ENCODE measurements around the gene ZSCAN12. TPM values are rescaled to one million over a fixed set of nuclear protein-coding genes. Genes with fewer than 3 reads are reported as not detected.

Gene ZSCAN12
- total and polyA plus RNA-seq, 10 of the 15 experiments (the other 5 are each of a cell fraction or from before 2014, with no cell fraction given): 1.2 to 12.2 (median 7.4) TPM

GRCh38 chr6:28399350-28400121 is at the start of gene ZSCAN12 (continued):
- TF ChIP-seq MEF2A (IDR thresholded peaks at IDR 0.05; ENCODE audit: insufficient read depth, low read depth, low read length) (peak; percentile 39; the same call in 1 of the 2 replicates), HSF1 (IDR thresholded peaks at IDR 0.05; ENCODE audit: low read depth, low read length) (0 out of 2 replicates have a peak, but pooled peaks have one; percentile 58), POLR2AphosphoS5 (IDR thresholded peaks at IDR 0.05; ENCODE audit: low read length) (peak; percentile 92), RAD21 (IDR thresholded peaks at IDR 0.05; ENCODE audit: insufficient read depth, low read depth, low read length) (peak; percentile 25; the same call in 1 of the 2 replicates)

- Histone ChIP-seq H3K27ac (ENCODE audit: control insufficient read depth, insufficient read depth) (no peak overlapping the region), H3K9ac (ENCODE audit: control insufficient read depth, insufficient read depth, low read length) (no peak overlapping the region), H4K20me1 (ENCODE audit: control insufficient read depth, insufficient read depth) (no peaks in the 10 kb centered on the region), H3K36me3 (ENCODE audit: control insufficient read depth in 2 of 2, insufficient read depth in 2 of 2, low read length in 1 of 2) (no peaks in the 10 kb centered on the region), H3K4me2 (ENCODE audit: control insufficient read depth, insufficient read depth) (no peak overlapping the region), H3K4me3 (no peak overlapping the region), H3K27me3 (replicated peaks in 1 of 2; ENCODE audit: control insufficient read depth in 2 of 2, insufficient read depth in 2 of 2, low read length in 1 of 2) (peaks cover 0 to 2% of the 10 kb centered on the region in 2 experiments; a peak in 1 of 4 replicates), H3K4me1 (ENCODE audit: control insufficient read depth, insufficient read depth, low read length) (no peaks in the 10 kb centered on the region), H3K9me3 (replicated peaks; ENCODE audit: control insufficient read depth, insufficient read depth, low read length) (peaks cover 2% of the 10 kb centered on the region; the same call in 2 of the 3 replicates), H3K79me2 (ENCODE audit: control insufficient read depth, insufficient read depth, low read length) (no peaks in the 10 kb centered on the region), H2AFZ (ENCODE audit: control insufficient read depth, low read depth, low read length) (no peak overlapping the region)
- intact Hi-C loops (cut with micrococcal nuclease; ENCODE audit: unreplicated experiment) (no loop called here), in situ Hi-C loops (cut with MboI) (no loop called here)
- ATAC-seq (no peak), DNase-seq (ENCODE audit: low read depth, low spot score) (no peak), FAIRE-seq (no peak)
- ChIA-PET RAD21 (ENCODE audit: unreplicated experiment) (no interaction called here), SMC1A (ENCODE audit: uncharacterized antibody, unreplicated experiment) (interaction anchor here (0.9 to 1.5 kb wide), 2 partner anchors 111 to 279 kb away, joined by 3 to 4 read pairs; no protein-coding TSS in a partner anchor), CTCF (interaction anchor here (0.6 kb wide), 1 partner anchor 64 kb away, joined by 3 read pairs; no protein-coding TSS in a partner anchor), POLR2A (interaction anchor here (0.6 kb wide), 1 partner anchor 268 kb away, joined by 3 read pairs; no protein-coding TSS in a partner anchor)
- no TSS peak for BruUV-seq (replicated peaks)
- 50% methylated on average over 1 of the region's 1 CpG for WGBS (ENCODE audit: insufficient coverage, insufficient replicate concordance, low lambda C conversion rate, missing lambda C conversion rate)
- TF ChIP-seq MEF2B (IDR thresholded peaks at IDR 0.05; ENCODE audit: partially characterized antibody, poor library complexity, severe bottlenecking) (no peak), KAT2A (conservative IDR thresholded peaks at IDR 0.05; ENCODE audit: control insufficient read depth, low read depth, low read length) (no peak), ZBTB40 (IDR thresholded peaks at IDR 0.05; ENCODE audit: borderline replicate concordance) (no peak), E2F4 (IDR thresholded peaks at IDR 0.05; ENCODE audit: low read depth, low read length) (no peak), TBL1XR1 (IDR thresholded peaks at IDR 0.05; ENCODE audit: low read depth, low read length) (no peak), CREM (IDR thresholded peaks at IDR 0.05; ENCODE audit: low read depth) (no peak), ESRRA (IDR thresholded peaks at IDR 0.05; ENCODE audit: low read length) (no peak), JUNB (IDR thresholded peaks at IDR 0.05) (no peak), EZH2 (IDR thresholded peaks at IDR 0.05; ENCODE audit: borderline replicate concordance, control insufficient read depth, low read depth, low read length) (no peak), MYC (IDR thresholded peaks at IDR 0.05; ENCODE audit: insufficient read depth, insufficient read length, insufficient replicate concordance, low read length, severe bottlenecking) (no peak), PML (IDR thresholded peaks at IDR 0.05; ENCODE audit: low read length) (no peak)
Observed at GRCh38 chr6:28449056-28449455, 49.5 kb upstream of the ZSCAN12 start.

Data from GM12878 (cell line).